DND-41 (cell line): ENCODE measurements around the gene SYNE3.

ENCODE experiments used
- EZH2 ChIP-seq: IDR thresholded peaks from 3 replicates; pipeline ENCODE4 v1.6.1; 2012; ENCODE audit warnings: borderline replicate concordance, low read depth, mild to moderate bottlenecking, moderate library complexity, low read length, inconsistent platforms; ENCODE audit not compliant: severe bottlenecking
- TF ChIP-seq, protein P1 (sequence below): IDR thresholded peaks from 2 replicates; pipeline ENCODE4 v1.5.1; 2012; ENCODE audit warnings: borderline replicate concordance, low read length, moderate library complexity, mild to moderate bottlenecking; ENCODE audit not compliant: poor library complexity, severe bottlenecking; ENCODE audit errors: extremely low read depth

DNA sequence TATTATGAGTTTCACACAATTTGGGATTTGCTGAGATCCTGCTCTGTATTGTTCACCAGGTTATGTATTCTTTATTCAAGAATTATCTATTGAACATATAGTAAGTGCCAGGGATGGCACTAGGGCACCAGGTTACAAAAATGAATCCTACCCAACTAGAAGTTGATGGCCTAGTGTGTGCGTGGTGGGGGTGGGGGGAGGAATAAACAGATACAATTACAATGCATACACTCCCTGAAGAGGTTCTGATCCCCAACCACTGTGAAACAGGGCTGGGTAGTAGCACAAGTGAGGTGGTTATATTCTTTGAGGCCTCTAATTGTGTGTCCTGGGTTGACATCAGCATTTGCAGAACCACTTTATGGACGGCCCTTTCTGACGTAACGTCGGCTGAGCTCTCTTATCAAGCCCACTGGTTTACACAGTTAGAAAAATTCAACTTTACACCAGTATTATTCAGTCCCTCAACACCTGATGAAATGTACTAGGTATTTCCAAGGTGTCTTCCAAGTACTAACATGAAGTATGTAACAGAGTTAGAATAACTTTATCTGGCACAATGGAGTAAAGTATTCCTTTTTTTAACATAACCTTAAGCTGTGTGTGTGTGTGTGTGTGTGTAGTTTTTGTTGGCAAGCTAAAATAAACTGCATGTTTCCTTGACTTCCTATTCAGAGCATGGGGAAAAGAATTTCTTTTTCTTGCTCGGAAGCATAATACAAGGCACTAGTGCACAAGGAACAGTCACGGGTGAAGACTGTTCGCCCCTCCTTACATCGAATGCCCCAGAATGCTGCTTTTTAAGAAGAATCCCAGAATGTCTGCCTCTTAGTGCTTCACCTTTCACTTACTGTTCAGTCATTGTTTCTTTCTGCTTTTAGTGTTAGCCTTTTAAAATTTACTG lies 10.3 kb upstream of the SYNE3 start:
- TF ChIP-seq, protein P1, sequence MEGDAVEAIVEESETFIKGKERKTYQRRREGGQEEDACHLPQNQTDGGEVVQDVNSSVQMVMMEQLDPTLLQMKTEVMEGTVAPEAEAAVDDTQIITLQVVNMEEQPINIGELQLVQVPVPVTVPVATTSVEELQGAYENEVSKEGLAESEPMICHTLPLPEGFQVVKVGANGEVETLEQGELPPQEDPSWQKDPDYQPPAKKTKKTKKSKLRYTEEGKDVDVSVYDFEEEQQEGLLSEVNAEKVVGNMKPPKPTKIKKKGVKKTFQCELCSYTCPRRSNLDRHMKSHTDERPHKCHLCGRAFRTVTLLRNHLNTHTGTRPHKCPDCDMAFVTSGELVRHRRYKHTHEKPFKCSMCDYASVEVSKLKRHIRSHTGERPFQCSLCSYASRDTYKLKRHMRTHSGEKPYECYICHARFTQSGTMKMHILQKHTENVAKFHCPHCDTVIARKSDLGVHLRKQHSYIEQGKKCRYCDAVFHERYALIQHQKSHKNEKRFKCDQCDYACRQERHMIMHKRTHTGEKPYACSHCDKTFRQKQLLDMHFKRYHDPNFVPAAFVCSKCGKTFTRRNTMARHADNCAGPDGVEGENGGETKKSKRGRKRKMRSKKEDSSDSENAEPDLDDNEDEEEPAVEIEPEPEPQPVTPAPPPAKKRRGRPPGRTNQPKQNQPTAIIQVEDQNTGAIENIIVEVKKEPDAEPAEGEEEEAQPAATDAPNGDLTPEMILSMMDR = no peak
- TF ChIP-seq EZH2 = no peak
